ENCODE measurements around the gene VRK2.

DNA sequence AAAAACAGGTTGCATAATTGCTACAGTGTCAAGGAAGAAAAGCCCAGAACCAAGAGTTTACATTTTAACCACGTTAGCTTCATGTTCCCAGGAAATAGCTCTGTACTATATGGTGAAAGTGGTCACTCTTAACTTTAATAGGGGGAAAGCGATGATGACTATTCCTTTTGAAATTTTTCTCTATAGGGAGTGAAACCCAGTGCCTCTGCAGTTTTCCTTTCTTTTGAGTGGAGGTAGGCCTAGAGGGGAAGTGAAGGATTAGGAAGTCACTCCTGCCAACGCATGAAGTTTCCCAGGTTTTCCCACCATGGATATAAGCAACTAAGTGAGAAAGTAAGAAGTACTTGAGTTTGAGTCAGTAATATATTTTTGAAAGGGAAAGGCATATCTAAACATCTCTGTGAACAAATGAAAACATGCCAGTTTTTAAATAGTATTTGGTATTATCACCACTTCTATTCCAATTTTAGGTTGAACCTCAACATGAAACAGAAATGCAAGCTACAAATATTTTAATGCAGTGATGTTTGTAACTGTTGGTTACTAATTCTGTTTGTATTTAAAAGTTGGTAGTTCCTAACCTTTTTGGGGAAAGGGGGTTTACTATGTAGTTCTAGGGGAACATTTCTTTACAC is 91.9 kb downstream of the VRK2 start:
- TF ChIP-seq EZH2 (IDR thresholded peaks at IDR 0.05; ENCODE audit: low read depth): no peak
- TF ChIP-seq, protein P1, sequence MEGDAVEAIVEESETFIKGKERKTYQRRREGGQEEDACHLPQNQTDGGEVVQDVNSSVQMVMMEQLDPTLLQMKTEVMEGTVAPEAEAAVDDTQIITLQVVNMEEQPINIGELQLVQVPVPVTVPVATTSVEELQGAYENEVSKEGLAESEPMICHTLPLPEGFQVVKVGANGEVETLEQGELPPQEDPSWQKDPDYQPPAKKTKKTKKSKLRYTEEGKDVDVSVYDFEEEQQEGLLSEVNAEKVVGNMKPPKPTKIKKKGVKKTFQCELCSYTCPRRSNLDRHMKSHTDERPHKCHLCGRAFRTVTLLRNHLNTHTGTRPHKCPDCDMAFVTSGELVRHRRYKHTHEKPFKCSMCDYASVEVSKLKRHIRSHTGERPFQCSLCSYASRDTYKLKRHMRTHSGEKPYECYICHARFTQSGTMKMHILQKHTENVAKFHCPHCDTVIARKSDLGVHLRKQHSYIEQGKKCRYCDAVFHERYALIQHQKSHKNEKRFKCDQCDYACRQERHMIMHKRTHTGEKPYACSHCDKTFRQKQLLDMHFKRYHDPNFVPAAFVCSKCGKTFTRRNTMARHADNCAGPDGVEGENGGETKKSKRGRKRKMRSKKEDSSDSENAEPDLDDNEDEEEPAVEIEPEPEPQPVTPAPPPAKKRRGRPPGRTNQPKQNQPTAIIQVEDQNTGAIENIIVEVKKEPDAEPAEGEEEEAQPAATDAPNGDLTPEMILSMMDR (conservative IDR thresholded peaks at IDR 0.05): no peak

All from PC-9 (cell line).